ENCODE results near the gene LYPD4.
"Not testable (repeated sequence)": the region's sequence is repeated elsewhere in the genome, so short reads cannot be mapped to it uniquely, and the experiment has no call there.

LYPD4 gene

GRCh38 chr19:41844601-41845000, at the start of gene LYPD4:
Gene LYPD4, minus strand, starts transcription at chr19:41844683. Its CDS starts 5,398 bp downstream, at chr19:41839285.
- no peak for DNase-seq

GRCh38 chr19:41893899-41894298, 49.4 kb upstream of the LYPD4 start:
- peak; percentile 24 for DNase-seq

- no peak for DNase-seq
Measured at GRCh38 chr19:41892173-41892902, 47.9 kb upstream of the LYPD4 start.

- DNase-seq: no peak
Measured at GRCh38 chr19:41890936-41891335, 46.5 kb upstream of the LYPD4 start.

GRCh38 chr19:41889896-41890295, 45.4 kb upstream of the LYPD4 start:
- DNase-seq: no peak

GRCh38 chr19:41888926-41889325, 44.4 kb upstream of the LYPD4 start:
- DNase-seq: no peak

- DNase-seq: peak; percentile 22
Measured at GRCh38 chr19:41887711-41888382, 43.4 kb upstream of the LYPD4 start.

GRCh38 chr19:41886761-41887710, 42.6 kb upstream of the LYPD4 start:
- no peak for DNase-seq

GRCh38 chr19:41883821-41884733, 39.6 kb upstream of the LYPD4 start:
- peak; percentile 96 for DNase-seq

GRCh38 chr19:41883463-41883820, 39.0 kb upstream of the LYPD4 start:
- no peak for DNase-seq

GRCh38 chr19:41882568-41883462, 38.3 kb upstream of the LYPD4 start, which contains the start of gene ARHGEF1:
Gene ARHGEF1, plus strand, starts transcription at chr19:41883184. Its CDS starts 4,899 bp downstream, at chr19:41888083.
- DNase-seq: peak; percentile 23

GRCh38 chr19:41880329-41880708, 35.8 kb upstream of the LYPD4 start:
- DNase-seq: no peak

GRCh38 chr19:41879670-41880328, 35.3 kb upstream of the LYPD4 start:
- no peak for DNase-seq

- DNase-seq: no peak
Measured at GRCh38 chr19:41879080-41879479, 34.6 kb upstream of the LYPD4 start.

GRCh38 chr19:41877916-41878905, 33.7 kb upstream of the LYPD4 start:
- DNase-seq: no peak

GRCh38 chr19:41876847-41877832, 32.7 kb upstream of the LYPD4 start, which contains the start of gene CD79A:
Gene CD79A, plus strand, starts transcription at chr19:41877279. Its CDS starts 26 bp downstream, at chr19:41877305.
- no peak for DNase-seq

- DNase-seq: not testable (repeated sequence)
Measured at GRCh38 chr19:41875973-41876372, 31.5 kb upstream of the LYPD4 start.

Measured in fibroblast of skin of right quadriceps (primary cell).